Esophagus squamous epithelium (tissue), 4 donors: ENCODE results near the gene SGSM1.

ENCODE experiments used
- CTCF ChIP-seq, 6 experiments: fragments of 450-650 bp in 4 of 6; fragments of 200-600 bp in 2 of 6; sonication (generic) in 2 of 6; IDR thresholded peaks; one replicate each; pipeline ENCODE4 v1.5.1; 2016 to 2019; ENCODE audit warnings: antibody characterized with exemption in 6 of 6, mild to moderate bottlenecking in 4 of 6, moderate library complexity in 4 of 6
- POLR2A ChIP-seq, 4 donors: fragments of 450-650 bp; IDR thresholded peaks; one replicate each; pipeline ENCODE4 v1.6.1; 2017; ENCODE audit warnings: antibody characterized with exemption in 4 of 4, mild to moderate bottlenecking in 4 of 4, moderate library complexity in 3 of 4

GRCh38 chr22:24807284-24807950 lies 1.4 kb downstream of the SGSM1 start:
- TF ChIP-seq CTCF (IDR thresholded peaks at IDR 0.05) (no peak), POLR2A (IDR thresholded peaks at IDR 0.05) (no peak)
